Measurements from ENCODE around the gene ANKRD42.

GRCh38 chr11:83223457-83223856 is 29.9 kb downstream of the ANKRD42 start:
- no peak for TF ChIP-seq EZH2 (IDR thresholded peaks at IDR 0.05; ENCODE audit: low read depth, unreplicated experiment)
- TF ChIP-seq CTCF (conservative IDR thresholded peaks at IDR 0.05; ENCODE audit: low read depth in 2 of 2): no peak
- no peak for TF ChIP-seq EZH2phosphoT487 (IDR thresholded peaks at IDR 0.05; ENCODE audit: unreplicated experiment)
- no peak for TF ChIP-seq POLR2AphosphoS5 (IDR thresholded peaks at IDR 0.05; ENCODE audit: low read depth)

Measured in GM23338 (cell line).